GM18508 (cell line): ENCODE results near the gene TUBGCP5.

Source experiments
- ATAC-seq: cut with Tn5 transposase; IDR thresholded peaks from one replicate; pipeline ENCODE4 v1.9.1; 2021; ENCODE audit warnings: moderate number of reproducible peaks; ENCODE audit not compliant: insufficient read depth, unreplicated experiment

Gene TUBGCP5

DNA sequence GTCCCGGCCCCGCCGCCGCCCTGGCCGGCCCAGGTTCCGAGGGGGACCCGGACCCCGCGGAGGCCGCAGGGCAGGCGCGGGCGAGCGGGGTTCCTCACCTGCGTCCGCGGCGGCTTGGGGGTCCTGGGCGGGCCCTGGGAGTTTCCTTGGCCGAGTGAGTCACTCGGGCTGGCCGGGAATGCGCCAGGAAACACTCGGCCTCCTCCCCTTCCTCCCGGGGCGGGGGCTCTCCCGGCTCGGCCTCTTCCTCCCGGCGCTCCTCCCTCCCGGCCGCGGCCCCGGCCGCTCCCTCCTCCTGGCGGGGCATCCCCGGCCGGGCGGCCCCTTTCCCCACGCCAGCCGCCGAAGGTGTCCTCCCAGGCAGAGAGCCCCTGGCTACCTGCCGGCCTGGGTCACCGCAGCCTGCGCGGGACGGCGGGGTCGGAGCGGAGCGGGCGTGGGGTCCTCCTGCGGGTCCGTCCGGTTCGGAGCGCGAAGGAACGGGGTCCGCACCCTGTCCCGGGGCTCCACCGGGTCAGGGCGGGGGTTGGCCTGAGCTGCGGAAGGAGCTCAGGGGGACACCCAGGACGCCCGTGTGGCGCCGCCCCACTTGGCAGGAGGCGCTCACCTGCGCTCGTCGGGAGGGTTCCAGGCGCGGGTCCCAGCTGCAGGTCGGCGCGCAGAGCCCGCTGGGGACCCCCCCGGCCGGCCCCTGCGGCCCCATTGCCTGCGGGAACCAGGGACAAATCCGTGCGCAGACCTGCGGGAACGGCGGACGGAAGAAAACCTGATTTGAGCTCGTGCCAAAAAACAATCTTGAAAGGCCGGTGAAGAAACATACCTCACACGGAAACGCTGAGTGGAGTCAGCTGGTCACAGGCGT is 58.9 kb downstream of the TUBGCP5 start, which contains the start of gene CYFIP1:
CYFIP1 (minus strand) TSS at position 180 of the 862 bp plus-strand sequence. CDS start 33,083 bp downstream, outside the sequence.
- ATAC-seq, result no peak

DNA sequence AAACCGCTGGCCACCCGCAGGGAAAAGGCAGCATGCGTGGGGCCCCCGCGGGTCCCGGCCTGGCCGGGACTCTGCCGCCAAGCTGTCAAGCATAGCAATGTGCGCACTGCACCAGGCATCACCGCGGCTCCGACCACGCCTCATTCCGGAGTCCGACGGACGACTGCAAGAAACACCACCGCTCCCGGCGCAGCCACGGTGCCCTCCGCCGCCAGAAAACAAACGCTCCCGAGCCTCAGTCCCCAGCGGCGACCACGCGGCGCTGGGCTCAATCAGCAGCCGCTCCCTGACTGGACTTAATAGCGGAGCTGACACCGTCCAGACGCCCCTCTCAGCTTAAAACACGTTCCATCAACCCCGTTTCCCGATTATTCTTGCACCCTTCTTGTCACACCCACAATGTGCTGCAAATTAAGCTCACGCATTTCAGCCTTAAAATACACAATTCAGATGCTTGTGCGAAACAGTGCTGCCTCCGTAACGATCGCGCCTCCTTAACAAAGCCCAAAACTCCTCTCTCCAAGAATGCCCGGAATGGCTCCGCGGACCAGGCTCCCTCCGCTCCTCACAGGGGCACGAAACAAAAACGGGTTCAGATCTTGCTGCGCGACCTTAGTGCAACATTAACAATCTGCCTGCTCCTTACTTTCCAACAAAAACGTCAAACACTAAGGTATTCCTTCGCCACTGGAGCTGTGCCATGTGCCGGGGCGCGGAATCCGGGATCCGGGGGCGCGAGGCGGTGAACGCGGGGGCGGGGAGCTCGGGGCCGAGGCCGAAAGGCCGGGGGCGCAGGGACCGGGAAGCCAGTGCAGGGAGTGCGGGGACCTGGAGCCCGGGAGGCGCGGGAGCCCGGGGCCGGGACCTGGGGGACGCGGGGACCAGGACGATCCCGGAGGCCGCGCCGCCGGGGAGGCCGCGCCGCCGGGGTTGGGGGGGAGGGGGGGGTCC is 59.9 kb downstream of the TUBGCP5 start:
- no peak for ATAC-seq

DNA sequence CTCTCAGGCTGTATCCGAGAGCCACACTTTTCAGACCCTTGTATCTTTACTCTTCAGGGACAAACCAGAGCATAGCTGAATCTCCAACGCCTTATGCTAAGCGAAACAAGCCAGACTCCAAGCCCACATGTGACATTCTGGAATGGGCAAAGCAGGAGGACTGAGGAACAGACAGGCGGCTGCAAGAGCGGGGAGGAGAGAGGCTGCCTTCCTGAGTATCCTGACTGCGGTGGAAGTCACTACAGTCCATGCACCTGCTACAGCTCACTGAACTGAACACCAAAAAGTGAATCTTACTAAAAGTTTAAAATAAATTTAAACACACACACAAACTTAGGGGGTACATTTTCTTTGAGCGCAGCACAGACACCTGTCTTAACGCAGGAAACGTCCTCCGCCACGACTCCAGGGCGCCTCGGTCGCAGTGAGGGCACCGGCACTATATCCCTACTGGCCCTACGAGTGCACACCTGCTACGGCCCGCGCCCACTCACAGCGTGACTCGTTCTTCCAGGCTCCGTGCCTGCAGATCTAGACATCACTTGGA is 60.6 kb downstream of the TUBGCP5 start:
- no peak for ATAC-seq

DNA sequence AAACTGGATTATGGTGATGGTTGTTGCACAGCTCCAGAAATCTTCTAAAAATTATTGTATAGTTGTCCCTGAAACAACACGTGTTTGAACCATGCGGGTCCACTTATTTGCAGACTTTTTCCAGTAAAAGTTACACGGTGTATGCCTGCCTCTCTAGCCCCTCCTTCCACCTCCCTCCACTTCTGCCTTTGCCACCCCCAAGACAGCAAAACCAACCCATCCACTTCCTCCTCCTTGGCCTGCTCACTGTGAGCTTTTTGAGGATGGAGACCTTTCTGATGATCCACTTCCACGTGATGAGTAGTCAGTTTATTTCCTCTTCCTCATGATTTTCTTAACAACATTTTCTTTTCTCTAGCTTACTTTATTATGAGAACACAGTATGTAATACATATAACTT is 64.6 kb downstream of the TUBGCP5 start:
- ATAC-seq, result no peak

DNA sequence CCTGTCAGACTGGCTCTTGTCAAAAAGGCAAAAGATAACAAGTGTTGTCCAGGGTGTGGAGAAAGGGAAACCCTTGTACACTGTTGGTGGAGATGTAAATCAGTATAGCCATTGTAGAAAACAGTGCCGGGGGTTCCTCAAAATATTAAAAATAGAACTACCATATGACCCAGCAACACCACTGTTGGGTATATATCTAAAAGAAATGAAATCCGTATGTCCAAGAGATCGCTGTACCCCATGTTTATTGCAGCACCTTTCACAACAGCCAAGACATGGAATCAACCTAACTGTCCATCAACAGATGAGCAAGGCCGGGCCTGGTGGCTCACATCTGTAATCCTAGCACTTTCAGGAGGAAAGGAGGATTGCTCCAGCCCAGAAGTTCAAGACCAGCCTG is 65.4 kb downstream of the TUBGCP5 start:
- ATAC-seq, result no peak

DNA sequence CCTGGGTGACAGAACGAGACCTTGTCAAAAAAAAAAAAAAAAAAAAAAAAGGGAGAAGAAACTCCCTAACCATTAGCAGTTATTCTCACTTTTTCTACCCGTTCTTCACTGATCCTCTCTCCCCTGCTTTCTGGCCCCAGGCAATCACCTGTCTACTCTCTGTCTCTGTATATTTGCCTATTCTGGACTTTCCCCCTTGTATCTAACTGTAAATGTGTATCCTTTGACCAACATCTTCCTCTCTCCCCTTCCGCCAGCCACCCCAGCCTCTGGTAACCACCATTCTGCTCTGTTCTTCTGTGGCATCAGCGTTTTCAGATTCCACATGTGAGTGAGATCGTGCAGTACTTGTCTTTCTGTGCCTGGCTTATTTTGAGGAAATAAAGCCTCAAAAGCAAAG is 66.1 kb downstream of the TUBGCP5 start:
- no peak for ATAC-seq

DNA sequence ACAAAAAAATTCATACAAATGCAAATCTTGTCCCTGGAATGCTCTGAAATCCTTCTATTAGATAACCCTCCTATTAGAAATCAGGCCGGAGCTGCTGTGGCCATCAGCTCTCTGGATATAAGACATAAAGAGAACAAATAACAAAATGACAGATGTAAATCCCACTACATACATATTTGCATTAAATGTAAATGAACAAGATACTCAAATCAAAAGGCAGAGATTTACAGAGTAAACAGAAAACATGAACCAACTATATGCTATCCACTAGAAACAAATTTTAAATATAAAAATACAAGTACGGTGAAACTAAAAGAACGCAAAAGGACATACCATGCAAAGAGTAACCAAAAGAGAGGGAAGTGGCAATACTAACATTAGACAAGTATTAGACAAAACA is 69.9 kb downstream of the TUBGCP5 start:
- ATAC-seq, result no peak

DNA sequence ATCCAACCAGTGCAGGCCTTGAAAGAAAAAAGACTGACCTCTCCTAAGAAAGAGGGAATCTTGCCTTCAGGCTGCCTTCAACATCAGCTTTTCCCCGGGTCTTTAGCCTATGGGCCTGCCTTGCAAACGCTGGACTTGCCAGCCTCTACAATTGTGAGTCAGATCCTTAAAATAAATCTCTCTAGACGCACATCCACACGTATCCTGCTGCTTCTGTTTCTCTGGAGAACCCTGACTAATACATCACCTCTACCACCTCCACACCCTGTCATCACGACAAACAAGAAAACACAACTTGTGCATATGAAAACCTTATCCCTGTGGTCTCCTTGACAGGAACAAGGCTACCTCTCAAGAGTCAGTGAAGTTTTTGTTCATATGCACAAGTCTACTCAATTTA is 71.0 kb downstream of the TUBGCP5 start:
- no peak for ATAC-seq

DNA sequence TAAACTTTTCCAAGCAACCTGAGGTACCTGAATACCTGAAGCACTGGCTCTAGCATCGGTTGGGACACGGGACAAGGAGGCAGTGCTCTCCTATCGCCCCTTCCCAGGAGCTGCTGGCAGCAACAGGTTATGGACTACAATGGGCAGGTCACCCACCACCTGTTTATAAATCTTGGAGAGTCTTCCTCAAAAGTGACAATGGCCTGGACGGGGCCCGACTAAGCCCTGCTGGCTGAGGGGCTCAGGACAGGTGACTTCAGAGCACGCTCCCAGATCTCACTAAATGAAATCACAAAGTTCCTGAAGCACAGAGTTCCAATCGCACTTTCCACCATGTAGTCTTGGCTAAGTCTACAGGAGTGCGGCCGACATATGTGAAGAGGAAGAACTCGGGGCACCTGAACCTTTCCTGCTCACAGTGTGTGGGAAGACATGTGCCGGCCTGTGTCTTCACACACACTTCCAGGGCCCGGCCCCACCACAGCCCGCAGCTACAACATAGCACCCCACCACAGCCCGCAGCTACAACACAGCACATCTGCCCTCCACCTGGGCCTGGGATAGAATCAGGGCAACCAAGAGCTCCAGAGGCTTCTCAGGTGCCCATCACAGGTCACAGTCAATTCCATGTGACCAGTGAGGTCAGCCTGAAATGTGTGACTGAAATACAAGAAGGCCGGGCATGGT is 72.1 kb downstream of the TUBGCP5 start:
- ATAC-seq, result no peak

DNA sequence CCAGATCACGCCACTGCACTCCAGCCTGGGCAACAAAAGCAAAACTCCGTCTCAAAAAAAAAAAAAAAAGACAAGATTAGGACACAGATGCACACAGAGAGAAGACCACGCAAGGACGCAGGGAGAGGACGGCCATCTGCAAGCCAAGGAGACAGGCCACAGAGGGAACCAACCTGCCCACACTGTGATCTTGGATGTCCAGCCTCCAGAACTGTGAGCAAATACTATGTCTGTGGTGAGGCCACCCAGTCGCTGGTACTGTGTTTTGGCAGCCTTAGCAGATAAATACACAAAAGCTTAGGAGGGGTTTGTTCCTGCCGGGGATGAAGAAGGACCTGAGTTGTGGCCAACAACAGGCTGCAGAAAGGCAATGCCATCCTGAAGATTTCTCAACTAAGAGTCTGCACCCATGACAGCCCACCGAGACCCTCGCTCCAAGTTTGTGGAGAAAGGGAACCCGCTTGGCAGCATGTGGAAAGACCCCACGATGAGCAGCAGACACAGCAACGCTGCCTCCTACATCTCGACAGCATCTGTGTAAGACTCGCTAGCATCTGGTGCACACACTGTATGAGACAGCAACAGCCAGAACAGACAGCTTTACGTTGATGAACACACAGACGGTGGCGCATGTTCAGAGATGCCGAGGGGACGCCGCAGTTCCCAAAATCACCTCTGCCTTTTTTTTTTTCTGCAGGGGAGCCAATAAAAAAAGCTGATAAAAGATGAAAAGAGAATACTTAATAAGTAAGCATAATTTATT is 72.9 kb downstream of the TUBGCP5 start:
- no peak for ATAC-seq

DNA sequence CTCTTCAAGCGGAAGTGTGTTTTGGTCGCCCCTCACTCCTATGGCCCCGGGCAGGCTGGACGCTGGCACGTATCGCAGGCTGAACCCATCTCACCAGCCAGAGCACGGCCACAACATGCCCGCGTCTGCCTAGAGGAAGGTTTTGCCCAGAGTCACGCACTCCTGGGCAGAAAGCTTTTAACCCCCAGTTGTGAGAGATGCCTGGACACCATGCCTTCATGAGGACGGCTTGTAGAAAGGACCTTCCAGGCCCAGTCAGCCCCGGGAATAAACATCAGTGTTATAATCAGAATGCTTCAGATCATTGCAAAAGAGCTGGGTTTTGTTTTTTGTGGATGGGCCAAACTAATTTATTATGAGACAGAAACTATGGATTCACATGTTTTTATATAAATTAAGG is 75.7 kb downstream of the TUBGCP5 start:
- no peak for ATAC-seq

DNA sequence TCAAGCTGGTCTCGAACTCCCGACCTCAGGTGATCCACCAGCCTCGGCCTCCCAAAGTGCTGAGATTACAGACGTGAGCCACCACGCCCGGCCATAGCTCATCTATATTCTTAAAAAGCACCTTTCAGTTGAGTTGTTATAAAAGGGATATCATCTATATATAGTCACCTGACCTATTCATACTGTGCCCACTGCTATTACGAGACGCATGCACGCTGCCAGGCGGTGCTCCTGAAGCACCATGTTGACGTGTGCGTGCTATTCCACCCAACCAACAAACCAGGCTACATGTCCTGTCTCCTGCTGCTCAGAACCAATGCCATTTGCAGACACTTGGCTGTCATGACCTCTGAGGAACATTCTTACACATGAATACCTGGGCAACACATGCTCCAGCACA is 76.8 kb downstream of the TUBGCP5 start:
- ATAC-seq, result no peak

DNA sequence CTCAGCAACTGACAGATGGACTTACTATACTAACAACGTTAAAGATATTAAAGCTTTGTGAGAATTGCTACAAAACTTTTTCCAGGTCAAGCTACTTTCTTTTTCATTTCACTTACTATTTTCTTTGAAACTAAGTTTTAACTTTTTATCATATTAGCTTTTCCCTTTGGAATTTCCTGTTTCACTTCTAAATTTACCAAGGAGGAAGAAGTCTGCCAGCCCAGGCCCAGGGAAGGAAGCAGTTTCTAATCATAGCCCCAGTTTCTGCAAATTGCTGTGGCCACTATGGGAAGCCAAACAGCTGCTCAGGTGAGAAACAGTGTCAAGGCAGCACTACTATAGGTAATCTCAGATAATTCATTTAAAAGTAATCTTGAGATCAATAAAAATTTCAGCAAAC is 77.6 kb downstream of the TUBGCP5 start:
- ATAC-seq, result no peak

DNA sequence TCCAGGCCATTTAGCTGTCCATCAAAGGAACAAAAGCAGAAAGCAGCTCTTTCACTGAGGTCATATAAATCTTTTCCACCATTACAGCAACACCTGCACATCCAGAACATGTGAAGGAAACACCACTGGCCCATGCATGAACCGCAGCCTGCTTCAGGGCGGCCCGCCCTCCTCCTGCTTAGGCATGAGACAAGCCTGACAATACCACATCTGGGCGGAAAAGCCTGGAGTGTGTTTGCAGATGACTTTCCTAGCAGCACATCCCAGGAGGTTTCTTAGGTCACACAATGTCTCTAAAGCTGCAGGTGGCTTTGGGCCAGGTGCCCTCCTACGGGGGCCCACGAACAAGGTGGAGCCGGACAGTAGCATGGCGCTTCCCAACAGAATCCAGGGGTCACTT is 78.8 kb downstream of the TUBGCP5 start:
- ATAC-seq, result no peak

DNA sequence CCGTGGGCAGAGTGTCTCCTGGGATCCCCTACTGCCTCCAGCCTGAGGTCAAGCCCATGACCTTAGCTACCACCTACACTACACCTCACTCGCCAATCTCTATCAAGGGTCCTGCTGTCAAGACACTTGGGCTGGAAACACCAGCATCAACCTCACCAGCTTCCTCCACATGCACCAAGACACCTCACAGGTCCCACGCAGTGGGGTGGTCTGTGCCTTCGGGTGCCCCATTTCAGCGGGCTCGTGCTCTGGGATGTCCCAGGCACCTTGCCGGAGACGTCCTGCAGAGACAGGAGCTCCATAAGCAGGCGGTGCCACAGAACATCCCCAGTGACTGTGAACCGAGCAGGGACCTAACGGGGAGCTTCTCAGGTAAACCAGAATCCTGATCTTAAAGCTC is 79.2 kb downstream of the TUBGCP5 start:
- no peak for ATAC-seq

DNA sequence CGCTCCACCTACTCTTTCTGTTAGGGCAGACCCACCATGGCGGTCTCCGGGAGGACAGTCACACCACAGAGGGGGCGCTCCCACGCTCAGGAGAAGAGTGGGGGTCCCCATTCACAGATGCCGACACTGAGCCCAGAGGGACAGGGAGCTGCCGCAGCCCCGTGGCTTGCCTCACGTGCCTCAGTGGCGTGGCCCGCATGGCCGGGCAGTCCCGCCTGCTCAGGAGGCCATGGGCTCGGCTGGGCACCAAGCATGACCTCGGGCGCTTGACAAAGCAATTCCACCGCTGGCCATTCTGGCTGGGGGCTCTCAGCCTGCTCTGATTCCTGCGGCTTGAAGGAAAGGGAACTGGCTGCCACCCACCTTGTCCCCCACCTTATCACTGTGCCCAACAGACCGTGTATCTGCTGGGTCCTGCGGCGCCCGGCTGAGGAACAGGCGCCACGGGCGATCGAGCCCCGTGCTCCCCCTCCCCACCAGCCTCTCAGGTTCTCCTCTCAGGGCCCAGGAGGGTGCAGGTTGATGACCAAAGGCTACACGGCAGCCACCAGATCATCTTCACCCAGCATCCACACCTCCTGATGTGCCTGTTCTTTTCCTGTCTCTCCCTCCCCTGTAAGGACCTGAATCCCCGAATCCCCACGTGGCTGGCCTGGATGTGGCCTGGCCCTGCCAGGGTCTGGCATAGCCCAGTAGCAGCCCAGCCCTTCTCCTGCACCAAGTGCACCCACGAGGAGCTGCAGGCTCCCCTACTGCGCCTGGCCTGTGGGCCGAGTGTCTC is 79.9 kb downstream of the TUBGCP5 start:
- no peak for ATAC-seq

DNA sequence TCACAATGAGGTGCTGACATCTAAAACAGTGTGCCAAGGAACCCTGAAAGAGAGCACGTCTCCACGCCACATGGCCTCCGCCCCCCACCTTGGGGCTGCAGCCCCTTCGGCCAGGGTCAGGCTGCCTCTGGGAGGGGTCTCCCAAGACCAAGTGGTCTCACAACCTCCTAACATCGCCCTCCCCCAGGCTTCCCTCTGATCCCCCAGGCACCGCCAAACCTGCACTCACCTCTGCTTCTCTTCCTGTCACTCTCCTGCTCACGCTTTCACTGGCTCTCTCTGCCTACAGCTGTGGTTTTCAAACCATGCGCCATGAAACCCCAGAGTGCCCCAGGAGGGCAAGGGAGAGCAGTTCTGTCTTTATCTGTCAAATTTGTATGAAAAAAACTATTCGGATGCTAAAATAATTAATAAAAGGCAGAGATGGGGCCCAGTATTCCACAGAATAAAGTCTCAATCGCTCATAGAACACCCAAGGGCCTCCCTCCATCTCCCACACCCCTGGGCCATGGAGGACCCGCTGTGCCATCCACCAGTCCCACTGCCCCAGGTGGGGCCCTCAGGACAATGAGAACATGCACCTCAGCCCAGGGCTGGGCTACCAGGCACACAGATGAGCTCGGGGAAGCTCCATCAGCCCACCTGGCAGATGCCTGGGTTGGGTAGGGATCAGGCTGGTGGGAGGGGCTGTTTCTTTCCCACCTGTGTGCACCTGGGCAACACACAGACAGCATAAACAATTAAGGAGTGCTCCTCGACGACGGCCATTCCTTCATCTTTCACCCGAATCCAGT is 80.7 kb downstream of the TUBGCP5 start:
- no peak for ATAC-seq

DNA sequence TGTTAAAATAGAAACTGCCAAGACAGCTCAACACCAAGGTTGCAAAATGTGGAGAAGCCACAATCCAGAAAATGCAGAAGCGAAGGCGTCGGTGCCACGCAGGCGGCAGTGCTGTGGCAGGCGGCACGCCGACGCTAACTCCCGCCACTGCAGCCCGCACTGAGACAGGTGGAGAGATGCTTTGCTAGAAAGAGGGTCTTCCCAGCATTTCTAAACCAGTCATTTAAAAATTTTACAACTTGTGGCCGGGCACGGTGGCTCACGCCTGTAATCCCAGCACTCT is 82.5 kb downstream of the TUBGCP5 start:
- no peak for ATAC-seq
